Activated gamma-delta T cell treated with Interleukin-2 at 50 U/mL for 16 hours (primary cell): ENCODE results near the gene ABCG2.

Source experiments
- DNase-seq: peaks from one replicate; pipeline ENCODE4 v3.0.0-alpha.2; 2020

The ABCG2 gene

GRCh38 chr4:88158489-88159228 lies at the start of gene ABCG2:
Gene ABCG2 (minus strand): TSS chr4:88158639. CDS start chr4:88139995, 18,644 bp downstream.
- no peak for DNase-seq

- no peak for DNase-seq
Observed at GRCh38 chr4:88208156-88208555, 49.7 kb upstream of the ABCG2 start.

- DNase-seq: no peak
Observed at GRCh38 chr4:88207171-88207570, 48.7 kb upstream of the ABCG2 start.

GRCh38 chr4:88204882-88205281 lies 46.4 kb upstream of the ABCG2 start:
- no peak for DNase-seq

- no peak for DNase-seq
Observed at GRCh38 chr4:88202443-88202842, 44.0 kb upstream of the ABCG2 start.

- no peak for DNase-seq
Observed at GRCh38 chr4:88200186-88200585, 41.7 kb upstream of the ABCG2 start.

GRCh38 chr4:88196523-88197185 lies 38.2 kb upstream of the ABCG2 start:
- no peak for DNase-seq

- no peak for DNase-seq
Observed at GRCh38 chr4:88196013-88196365, 37.5 kb upstream of the ABCG2 start.

GRCh38 chr4:88195328-88196012 lies 37.0 kb upstream of the ABCG2 start:
- DNase-seq: no peak

- no peak for DNase-seq
Observed at GRCh38 chr4:88191404-88191803, 33.0 kb upstream of the ABCG2 start.

GRCh38 chr4:88189881-88190585 lies 31.6 kb upstream of the ABCG2 start:
- no peak for DNase-seq

GRCh38 chr4:88189418-88189738 lies 30.9 kb upstream of the ABCG2 start:
- no peak for DNase-seq

GRCh38 chr4:88188738-88189417 lies 30.4 kb upstream of the ABCG2 start:
- DNase-seq: no peak

GRCh38 chr4:88187766-88188165 lies 29.3 kb upstream of the ABCG2 start:
- no peak for DNase-seq

GRCh38 chr4:88185906-88186305 lies 27.5 kb upstream of the ABCG2 start:
- no peak for DNase-seq

- no peak for DNase-seq
Observed at GRCh38 chr4:88179261-88179660, 20.8 kb upstream of the ABCG2 start.

- DNase-seq: no peak
Observed at GRCh38 chr4:88178626-88179231, 20.3 kb upstream of the ABCG2 start.

- no peak for DNase-seq
Observed at GRCh38 chr4:88177983-88178625, 19.7 kb upstream of the ABCG2 start.

GRCh38 chr4:88172987-88173386 lies 14.5 kb upstream of the ABCG2 start:
- no peak for DNase-seq

- no peak for DNase-seq
Observed at GRCh38 chr4:88171206-88171605, 12.8 kb upstream of the ABCG2 start.

- DNase-seq: no peak
Observed at GRCh38 chr4:88169298-88169697, 10.9 kb upstream of the ABCG2 start.

- no peak for DNase-seq
Observed at GRCh38 chr4:88166608-88167007, 8.2 kb upstream of the ABCG2 start.
